Fibroblast of the aortic adventitia (primary cell): ENCODE data around the gene EHD1. TPM values are rescaled to one million over a fixed set of nuclear protein-coding genes. Genes with fewer than 3 reads are reported as not detected.
"Not testable (repeated sequence)": the region's sequence is repeated elsewhere in the genome, so short reads cannot be mapped to it uniquely, and the experiment has no call there.

ENCODE experiments used
- DNase-seq: peaks from one replicate; pipeline ENCODE4 v3.0.0-alpha.2; 2010; ENCODE audit warnings: low read depth
- H3K4me3 ChIP-seq: 2 replicates; pipeline ENCODE4 v1.5.1; 2011; ENCODE audit warnings: low read depth, mild to moderate bottlenecking, control low read depth, low read length, moderate library complexity
- total RNA-seq: library from RNA; depleted of rRNA; stranded (reverse); fragments of >200 nt; gene quantifications from 2 replicates; pipeline ENCODE4 v1.2.3, GENCODE V29; 2012; ENCODE audit warnings: low replicate concordance
- TF ChIP-seq, protein P1 (sequence below): IDR thresholded peaks from 2 replicates; pipeline ENCODE4 v1.5.1; 2011; ENCODE audit warnings: mild to moderate bottlenecking, low read length, control low read depth, inconsistent platforms; ENCODE audit not compliant: insufficient read depth

EHD1 gene
- total RNA-seq, 1 donor: 68.1 TPM

DNA sequence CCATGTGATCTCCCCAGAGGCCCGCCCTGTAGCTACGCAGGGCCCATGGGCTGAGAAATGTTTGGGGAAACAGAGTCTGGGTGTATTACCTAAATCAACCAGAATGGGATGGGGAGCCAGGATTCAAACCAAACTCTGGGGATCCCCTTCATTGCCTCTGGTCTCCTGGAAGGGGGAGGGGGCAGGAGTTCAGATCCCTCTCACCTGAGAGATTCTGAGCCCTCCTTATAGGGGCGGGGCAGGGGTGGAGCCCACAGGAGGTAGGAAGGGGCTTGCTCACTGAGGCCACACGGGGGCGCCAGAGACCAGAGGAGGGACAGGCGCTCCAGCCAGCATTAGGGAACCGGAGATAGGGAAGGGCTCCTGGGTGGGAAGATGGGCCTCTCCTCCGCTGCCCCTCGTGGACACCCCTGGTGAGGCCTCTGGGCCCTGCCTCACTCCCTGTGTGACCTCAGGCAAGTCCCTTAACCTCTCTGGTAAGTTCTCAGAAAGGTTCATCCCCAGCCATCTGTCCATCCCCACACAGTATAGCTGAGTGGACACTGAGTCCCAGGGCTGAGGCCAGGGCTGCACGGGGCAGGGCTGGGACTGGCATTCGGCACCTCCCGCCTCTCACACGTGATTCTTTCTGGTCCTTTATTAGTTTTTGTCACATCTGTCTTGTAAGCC lies 31.3 kb downstream of the EHD1 start:
- H3K4me3 ChIP-seq: no peak overlapping the region
- TF ChIP-seq, protein P1, sequence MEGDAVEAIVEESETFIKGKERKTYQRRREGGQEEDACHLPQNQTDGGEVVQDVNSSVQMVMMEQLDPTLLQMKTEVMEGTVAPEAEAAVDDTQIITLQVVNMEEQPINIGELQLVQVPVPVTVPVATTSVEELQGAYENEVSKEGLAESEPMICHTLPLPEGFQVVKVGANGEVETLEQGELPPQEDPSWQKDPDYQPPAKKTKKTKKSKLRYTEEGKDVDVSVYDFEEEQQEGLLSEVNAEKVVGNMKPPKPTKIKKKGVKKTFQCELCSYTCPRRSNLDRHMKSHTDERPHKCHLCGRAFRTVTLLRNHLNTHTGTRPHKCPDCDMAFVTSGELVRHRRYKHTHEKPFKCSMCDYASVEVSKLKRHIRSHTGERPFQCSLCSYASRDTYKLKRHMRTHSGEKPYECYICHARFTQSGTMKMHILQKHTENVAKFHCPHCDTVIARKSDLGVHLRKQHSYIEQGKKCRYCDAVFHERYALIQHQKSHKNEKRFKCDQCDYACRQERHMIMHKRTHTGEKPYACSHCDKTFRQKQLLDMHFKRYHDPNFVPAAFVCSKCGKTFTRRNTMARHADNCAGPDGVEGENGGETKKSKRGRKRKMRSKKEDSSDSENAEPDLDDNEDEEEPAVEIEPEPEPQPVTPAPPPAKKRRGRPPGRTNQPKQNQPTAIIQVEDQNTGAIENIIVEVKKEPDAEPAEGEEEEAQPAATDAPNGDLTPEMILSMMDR: peak; percentile 92
- DNase-seq: peak; percentile 86

DNA sequence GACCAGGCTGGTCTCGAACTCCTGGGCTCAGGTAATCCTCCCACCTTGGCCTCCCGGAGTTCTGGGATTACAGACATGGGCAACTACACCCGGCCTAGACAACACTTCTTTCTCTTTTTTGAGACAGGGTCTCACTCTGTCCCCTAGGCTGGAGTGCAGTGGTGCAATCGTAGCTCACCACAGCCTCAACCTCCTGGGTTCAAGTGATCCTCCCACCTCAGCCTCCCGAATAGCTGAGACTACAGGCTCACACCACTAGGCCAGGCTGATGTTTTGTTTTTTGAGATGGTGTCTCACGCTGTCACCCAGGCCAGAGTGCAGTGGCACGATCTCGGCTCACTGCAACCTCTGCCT lies 32.7 kb downstream of the EHD1 start:
- not testable (repeated sequence) for DNase-seq, H3K4me3 ChIP-seq

DNA sequence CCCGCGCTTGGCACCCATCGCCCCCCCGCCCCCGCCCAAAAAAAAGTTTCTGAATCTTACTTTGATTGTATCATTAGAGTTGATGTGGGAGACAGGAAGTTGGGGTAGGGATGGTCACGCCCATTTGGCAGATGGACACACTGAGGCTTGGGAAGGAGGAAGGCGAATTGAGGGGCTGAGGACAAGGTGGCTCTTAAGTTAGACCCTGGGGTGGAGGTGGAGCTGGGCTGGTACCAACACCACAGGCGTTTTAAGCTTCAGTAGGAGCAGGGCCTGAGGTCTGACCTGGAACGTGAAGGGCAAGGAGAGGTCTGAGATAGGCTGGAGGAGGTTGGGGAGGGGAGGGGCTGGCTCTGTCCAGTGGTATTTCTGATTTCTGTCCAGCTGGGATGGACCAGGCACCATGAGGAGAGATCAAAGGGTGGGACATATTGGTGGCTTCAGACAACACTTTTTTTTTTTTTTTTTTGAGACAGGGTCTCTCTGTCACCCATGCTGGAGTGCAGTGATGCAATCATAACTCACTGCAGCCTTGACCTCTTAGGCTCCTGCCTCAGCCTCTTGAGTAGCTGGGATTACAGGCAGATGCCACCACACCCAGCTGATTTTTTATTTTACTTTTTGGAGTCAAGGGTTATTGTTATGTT lies 33.2 kb downstream of the EHD1 start:
- no peak for DNase-seq
- TF ChIP-seq, protein P1: no peak
- no peak overlapping the region for H3K4me3 ChIP-seq

DNA sequence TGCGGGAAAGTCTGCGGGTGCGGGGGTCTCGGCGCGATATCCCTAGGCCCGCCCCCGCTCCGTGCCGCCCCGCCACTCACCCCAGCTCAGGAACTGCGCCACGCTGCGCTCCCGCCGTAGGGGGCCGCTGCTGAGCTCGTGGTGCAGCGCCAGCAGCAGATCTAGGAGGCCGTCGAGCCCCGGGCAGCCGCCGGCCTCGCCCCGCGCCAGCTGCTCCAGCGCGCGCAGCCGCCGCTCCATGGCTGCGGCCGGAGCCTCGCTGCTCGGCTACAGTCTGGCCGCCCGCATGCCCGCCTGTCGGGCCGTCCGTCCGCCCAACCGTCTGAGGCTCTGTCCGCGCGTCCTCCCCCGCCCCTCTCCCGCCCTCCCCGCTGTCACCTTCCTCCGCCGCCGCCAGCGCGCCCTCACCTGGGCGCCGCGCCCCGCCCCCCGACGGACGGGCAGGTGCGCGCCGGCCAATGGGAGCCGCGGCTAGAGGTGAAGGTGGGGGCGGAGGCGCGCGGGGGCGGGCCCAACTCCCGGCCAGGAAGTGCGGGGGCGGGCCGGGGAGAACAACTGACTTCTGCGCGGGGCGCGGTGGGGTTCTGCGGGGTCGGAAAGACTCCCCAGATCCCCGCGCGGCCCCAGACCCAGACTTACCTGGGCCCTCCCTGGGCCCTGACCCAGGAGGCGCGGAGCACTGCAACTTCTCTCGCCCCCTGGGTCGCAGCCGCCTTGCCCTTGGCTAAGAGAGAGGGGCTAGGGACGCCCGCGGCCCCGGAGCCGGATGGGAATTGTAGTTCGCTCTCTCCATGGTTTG lies 33.9 kb downstream of the EHD1 start, which contains the start of gene CDC42BPG:
Gene CDC42BPG (minus strand): TSS at position 324 of the 799 bp plus-strand sequence. CDS start 84 bp downstream, at position 240.
- TF ChIP-seq, protein P1: peak; percentile 67
- peak within 1 kb of the TSS; percentile 33 for H3K4me3 ChIP-seq
- DNase-seq: peak; percentile 45

DNA sequence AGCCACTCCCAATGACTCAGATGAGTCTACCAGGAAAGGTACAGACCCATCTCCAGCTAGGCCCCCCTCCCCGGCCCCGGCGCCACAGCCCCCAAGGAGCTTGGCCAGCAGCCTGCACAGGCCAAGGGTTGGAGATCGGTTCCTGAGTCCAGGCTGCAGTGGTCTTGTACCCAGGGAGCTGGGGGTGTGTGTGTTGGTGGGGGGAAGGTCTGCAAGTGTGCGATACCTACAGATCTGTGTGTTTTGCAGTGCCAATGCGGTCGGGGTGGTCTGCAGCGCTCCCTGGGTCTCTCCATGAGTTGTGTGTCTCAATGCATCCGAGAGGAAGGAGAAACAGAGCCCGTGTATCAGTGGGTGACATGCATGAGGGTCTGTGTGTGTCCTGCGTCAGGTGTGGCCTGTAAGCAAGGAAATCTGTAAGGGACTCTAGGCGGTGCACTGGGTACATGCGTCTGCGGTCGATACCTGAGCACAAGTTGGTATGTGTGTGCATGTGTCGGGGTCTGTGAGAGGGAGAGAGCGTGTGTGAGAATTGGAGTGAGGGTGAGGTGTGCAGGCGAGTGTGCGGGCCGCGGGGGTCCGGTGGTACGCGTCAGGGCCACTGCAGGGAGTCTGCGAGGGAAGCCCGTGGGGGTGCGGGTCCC lies 34.6 kb downstream of the EHD1 start:
- no peak for DNase-seq
- no peak overlapping the region for H3K4me3 ChIP-seq
- TF ChIP-seq, protein P1: no peak

DNA sequence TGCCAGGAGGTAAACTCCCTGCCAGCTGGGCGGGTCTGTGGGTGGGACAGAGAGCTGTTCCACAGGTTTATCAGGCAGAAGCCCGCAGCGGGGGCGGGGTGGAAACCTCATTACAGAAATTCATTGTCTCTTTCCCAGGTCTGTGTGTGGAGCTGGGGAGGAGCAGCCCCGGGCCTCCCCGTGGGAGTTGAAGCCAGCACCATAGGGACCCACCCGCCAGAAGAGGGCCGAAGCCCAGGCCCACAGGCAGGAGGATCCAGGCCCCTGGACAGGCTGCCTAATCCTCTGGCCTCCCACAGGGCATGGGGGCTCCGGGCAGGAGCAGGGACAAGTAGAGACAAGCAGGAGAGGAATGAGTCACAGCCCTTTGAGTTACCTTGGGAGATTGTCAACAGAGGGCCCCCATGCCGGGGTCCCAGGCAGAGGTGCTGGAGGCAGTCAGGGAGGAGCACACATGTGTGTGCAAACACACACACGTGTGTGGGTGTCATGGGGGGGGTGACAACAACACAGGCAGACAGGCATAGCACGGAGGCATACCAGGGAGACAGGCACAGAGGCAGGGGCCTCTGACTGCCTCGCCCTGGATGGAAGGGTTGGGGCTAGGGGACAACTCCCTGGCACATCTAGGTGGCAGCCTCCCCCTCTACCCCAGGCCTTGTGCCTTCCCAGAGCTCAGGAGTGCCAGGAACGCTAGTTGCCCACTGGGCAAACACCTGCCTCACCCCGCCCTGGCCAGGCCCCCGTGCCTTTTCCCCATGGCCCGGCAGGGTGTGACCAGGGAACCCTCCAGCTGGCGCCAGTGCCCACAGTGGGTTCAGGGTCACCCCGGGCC lies 35.4 kb downstream of the EHD1 start:
- H3K4me3 ChIP-seq: no peak overlapping the region
- TF ChIP-seq, protein P1: no peak
- no peak for DNase-seq
